ENCODE measurements around the gene ANKRD13A. TPM values are rescaled to one million over a fixed set of nuclear protein-coding genes. Genes with fewer than 3 reads are reported as not detected.

ANKRD13A gene
- total RNA-seq, 1 donor from 2014 or later = 36.9 TPM

GRCh38 chr12:110012137-110012536, 12.9 kb downstream of the ANKRD13A start:
- H3K4me3 ChIP-seq (ENCODE audit: low read depth, low read length) = no peak overlapping the region
- H3K27me3 ChIP-seq (ENCODE audit: control insufficient read depth, insufficient read depth, low read length) = no peaks in the 10 kb centered on the region
- peaks cover 9% of the 10 kb centered on the region for H3K36me3 ChIP-seq (ENCODE audit: control insufficient read depth, insufficient read depth, low read length)
- TF ChIP-seq CTCF (IDR thresholded peaks at IDR 0.05; ENCODE audit: insufficient read depth, low read length, severe bottlenecking) = no peak
- DNase-seq (ENCODE audit: low read depth) (no peak), FAIRE-seq (no peak)

- H3K27me3 ChIP-seq (ENCODE audit: control insufficient read depth, insufficient read depth, low read length) = no peaks in the 10 kb centered on the region
- FAIRE-seq = no peak
- no peak for DNase-seq (ENCODE audit: low read depth)
- peaks cover 9% of the 10 kb centered on the region for H3K36me3 ChIP-seq (ENCODE audit: control insufficient read depth, insufficient read depth, low read length)
- no peak overlapping the region for H3K4me3 ChIP-seq (ENCODE audit: low read depth, low read length)
- no peak for TF ChIP-seq CTCF (IDR thresholded peaks at IDR 0.05; ENCODE audit: insufficient read depth, low read length, severe bottlenecking)
Measured at GRCh38 chr12:110012659-110013058, 13.4 kb downstream of the ANKRD13A start.

- TF ChIP-seq CTCF (IDR thresholded peaks at IDR 0.05; ENCODE audit: insufficient read depth, low read length, severe bottlenecking) = no peak
- Histone ChIP-seq H3K4me3 (ENCODE audit: low read depth, low read length) (no peak overlapping the region), H3K36me3 (ENCODE audit: control insufficient read depth, insufficient read depth, low read length) (peaks cover 13% of the 10 kb centered on the region), H3K27me3 (ENCODE audit: control insufficient read depth, insufficient read depth, low read length) (no peaks in the 10 kb centered on the region)
- no peak for FAIRE-seq
- DNase-seq (ENCODE audit: low read depth) = no peak
Measured at GRCh38 chr12:110015132-110015531, 15.9 kb downstream of the ANKRD13A start.

GRCh38 chr12:110020956-110021355, 21.7 kb downstream of the ANKRD13A start:
- FAIRE-seq (no peak), DNase-seq (ENCODE audit: low read depth) (no peak)
- peaks cover 5% of the 10 kb centered on the region for H3K36me3 ChIP-seq (ENCODE audit: control insufficient read depth, insufficient read depth, low read length)
- TF ChIP-seq CTCF (IDR thresholded peaks at IDR 0.05; ENCODE audit: insufficient read depth, low read length, severe bottlenecking) = no peak
- H3K27me3 ChIP-seq (ENCODE audit: control insufficient read depth, insufficient read depth, low read length) = no peaks in the 10 kb centered on the region
- H3K4me3 ChIP-seq (ENCODE audit: low read depth, low read length) = no peak overlapping the region

- Histone ChIP-seq H3K4me3 (ENCODE audit: low read depth, low read length) (no peak overlapping the region), H3K27me3 (ENCODE audit: control insufficient read depth, insufficient read depth, low read length) (no peaks in the 10 kb centered on the region), H3K36me3 (ENCODE audit: control insufficient read depth, insufficient read depth, low read length) (peaks cover 5% of the 10 kb centered on the region)
- no peak for TF ChIP-seq CTCF (IDR thresholded peaks at IDR 0.05; ENCODE audit: insufficient read depth, low read length, severe bottlenecking)
- FAIRE-seq (no peak), DNase-seq (ENCODE audit: low read depth) (no peak)
Measured at GRCh38 chr12:110023059-110023980, 24.1 kb downstream of the ANKRD13A start.
